Stimulated activated CD4-positive, alpha-beta T cell treated with anti-CD3 and anti-CD28 coated beads, TNF-alpha, amount 100 ng/mL, for 24 hours (primary cell): ENCODE measurements around the gene KRTAP17-1.
"Not testable (repeated sequence)": the region's sequence is repeated elsewhere in the genome, so short reads cannot be mapped to it uniquely, and the experiment has no call there.

Source experiments
- DNase-seq, 3 experiments: peaks; one replicate each; pipeline ENCODE4 v3.0.0-alpha.2; 2020; ENCODE audit warnings: low read depth in 3 of 3

The KRTAP17-1 gene

GRCh38 chr17:41304091-41304490, 11.4 kb downstream of the KRTAP17-1 start:
- DNase-seq = no peak

- no peak for DNase-seq
These were observed 12.5 kb downstream of the KRTAP17-1 start for GRCh38 chr17:41302981-41303380.

- no peak for DNase-seq
These were observed 13.3 kb downstream of the KRTAP17-1 start, which contains the start of gene KRTAP29-1 for GRCh38 chr17:41301916-41302901. TSS of gene KRTAP29-1 (minus strand) at chr17:41302851. CDS start at chr17:41302851, 0 bp downstream.

GRCh38 chr17:41301204-41301790, 14.2 kb downstream of the KRTAP17-1 start:
- DNase-seq = no peak

- no peak for DNase-seq
These were observed 16.9 kb downstream of the KRTAP17-1 start for GRCh38 chr17:41298458-41299135.

GRCh38 chr17:41296846-41297245, 18.7 kb downstream of the KRTAP17-1 start:
- DNase-seq = no peak

- DNase-seq = no peak
These were observed 21.5 kb downstream of the KRTAP17-1 start for GRCh38 chr17:41294016-41294415.

- no peak for DNase-seq
These were observed 28.5 kb downstream of the KRTAP17-1 start for GRCh38 chr17:41287050-41287449.

GRCh38 chr17:41284546-41284945, 31.0 kb downstream of the KRTAP17-1 start:
- DNase-seq = no peak

GRCh38 chr17:41284043-41284442, 31.5 kb downstream of the KRTAP17-1 start:
- no peak for DNase-seq

GRCh38 chr17:41278176-41278955, 37.1 kb downstream of the KRTAP17-1 start:
- DNase-seq = no peak

GRCh38 chr17:41275648-41276190, 39.8 kb downstream of the KRTAP17-1 start, which contains the start of gene KRTAP9-7:
TSS of gene KRTAP9-7 (plus strand) at chr17:41275698. CDS start at chr17:41275698, 0 bp downstream.
- DNase-seq = not testable (repeated sequence)

- DNase-seq = no peak
These were observed 43.7 kb downstream of the KRTAP17-1 start for GRCh38 chr17:41271858-41272257.

GRCh38 chr17:41271323-41271722, 44.2 kb downstream of the KRTAP17-1 start:
- not testable (repeated sequence) for DNase-seq

GRCh38 chr17:41267711-41268110, 47.8 kb downstream of the KRTAP17-1 start:
- DNase-seq = no peak

GRCh38 chr17:41265078-41265477, 50.4 kb downstream of the KRTAP17-1 start, which contains the start of gene KRTAP9-6:
TSS of gene KRTAP9-6 (plus strand) at chr17:41265378. CDS start at chr17:41265378, 0 bp downstream.
- DNase-seq = no peak
